Neural crest cell (in vitro differentiated cells): ENCODE data around the gene GPR55. TPM values are rescaled to one million over a fixed set of nuclear protein-coding genes. Genes with fewer than 3 reads are reported as not detected.

ENCODE experiments used
- DNase-seq: peaks from one replicate; pipeline ENCODE4 v3.0.0; 2021; ENCODE audit warnings: low read depth, mixed read lengths, low spot score
- H3K27ac Mint-ChIP-seq: one replicate; pipeline ENCODE4 v1.8.0; 2021; ENCODE audit warnings: mild to moderate bottlenecking, mixed read lengths; ENCODE audit not compliant: unreplicated experiment
- H3K27me3 Mint-ChIP-seq: 2 replicates; pipeline ENCODE4 v1.8.0; 2021; ENCODE audit warnings: low read depth, mild to moderate bottlenecking, mixed read lengths
- H3K36me3 Mint-ChIP-seq: 2 replicates; pipeline ENCODE4 v1.8.0; 2021; ENCODE audit warnings: low read depth, mild to moderate bottlenecking, mixed read lengths
- H3K4me1 Mint-ChIP-seq: 2 replicates; pipeline ENCODE4 v1.8.0; 2021; ENCODE audit warnings: mixed read lengths
- H3K4me3 Mint-ChIP-seq: one replicate; pipeline ENCODE4 v1.8.0; 2021; ENCODE audit warnings: mild to moderate bottlenecking, mixed read lengths
- H3K9me3 Mint-ChIP-seq: 2 replicates; pipeline ENCODE4 v1.8.0; 2021; ENCODE audit warnings: mixed read lengths
- CTCF ChIP-seq: fragments of 200-600 bp; sonication (generic); conservative IDR thresholded peaks from 2 replicates; pipeline ENCODE4 v1.5.0; 2021; ENCODE audit warnings: antibody characterized with exemption, mild to moderate bottlenecking
- total RNA-seq: library from RNA; stranded (reverse); gene quantifications from 2 replicates; pipeline ENCODE4 v1.2.1, GENCODE V29; 2021

GPR55 gene
- total RNA-seq, 1 donor from 2014 or later = not detected

GRCh38 chr2:230921806-230922595 is 3.0 kb downstream of the GPR55 start:
- Mint-ChIP-seq H3K4me1 (peaks cover 11% of the 10 kb centered on the region), H3K36me3 (no peaks in the 10 kb centered on the region), H3K27me3 (no peaks in the 10 kb centered on the region), H3K4me3 (no peak overlapping the region), H3K27ac (no peak overlapping the region), H3K9me3 (no peaks in the 10 kb centered on the region)
- DNase-seq = no peak
- no peak for TF ChIP-seq CTCF

DNA sequence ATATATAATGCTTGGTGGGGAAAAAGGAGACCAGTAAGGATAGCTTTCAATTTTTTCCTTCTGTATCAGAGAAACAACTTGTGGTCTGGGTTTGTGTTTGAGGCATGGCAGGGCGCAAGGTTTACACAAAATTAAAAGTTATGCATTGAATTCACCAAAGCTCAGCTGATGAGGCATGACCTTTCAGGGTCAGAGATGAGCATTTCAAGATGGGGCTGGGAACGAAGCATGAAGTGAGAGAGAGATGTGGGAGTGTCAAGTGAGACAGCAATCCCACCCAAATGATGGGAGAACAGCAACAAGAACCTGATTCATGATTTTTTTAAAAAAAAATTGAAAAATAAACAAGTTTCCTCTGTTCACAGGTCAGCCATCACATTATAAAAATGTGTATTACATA is 4.9 kb downstream of the GPR55 start:
- Mint-ChIP-seq H3K27ac (peak overlapping the region; percentile 76), H3K4me3 (no peak overlapping the region), H3K27me3 (no peaks in the 10 kb centered on the region), H3K36me3 (no peaks in the 10 kb centered on the region), H3K9me3 (no peaks in the 10 kb centered on the region), H3K4me1 (peaks cover 18% of the 10 kb centered on the region)
- no peak for DNase-seq
- no peak for TF ChIP-seq CTCF

- Mint-ChIP-seq H3K36me3 (no peaks in the 10 kb centered on the region), H3K27me3 (no peaks in the 10 kb centered on the region), H3K4me1 (peaks cover 23% of the 10 kb centered on the region), H3K27ac (no peak overlapping the region), H3K9me3 (no peaks in the 10 kb centered on the region), H3K4me3 (no peak overlapping the region)
- no peak for TF ChIP-seq CTCF
- DNase-seq = no peak
These were observed 5.4 kb downstream of the GPR55 start for GRCh38 chr2:230919681-230920080.

GRCh38 chr2:230919240-230919639 is 5.8 kb downstream of the GPR55 start:
- Mint-ChIP-seq H3K27me3 (no peaks in the 10 kb centered on the region), H3K4me3 (no peak overlapping the region), H3K36me3 (no peaks in the 10 kb centered on the region), H3K4me1 (peaks cover 25% of the 10 kb centered on the region), H3K9me3 (no peaks in the 10 kb centered on the region), H3K27ac (no peak overlapping the region)
- no peak for TF ChIP-seq CTCF
- DNase-seq = no peak

DNA sequence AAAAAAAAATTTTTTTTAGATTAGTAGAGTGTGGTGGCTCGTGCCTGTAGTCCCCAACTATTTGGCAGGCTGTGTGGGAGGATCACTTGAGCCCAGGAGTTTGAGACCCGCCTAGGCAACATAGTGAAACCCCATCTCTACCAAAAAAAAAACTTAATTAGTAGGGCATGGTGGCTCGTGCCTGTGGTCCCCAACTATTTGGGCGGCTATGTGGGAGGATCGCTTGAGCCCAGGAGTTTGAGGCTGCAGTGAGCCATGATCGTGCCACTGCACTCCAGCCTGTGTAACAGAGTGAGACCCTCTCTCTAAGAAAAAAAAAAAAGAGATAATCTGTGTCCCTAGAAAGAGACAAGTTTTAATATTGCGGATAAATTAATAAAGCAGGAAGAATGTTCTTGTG is 8.8 kb downstream of the GPR55 start:
- H3K36me3 Mint-ChIP-seq = no peaks in the 10 kb centered on the region
- no peaks in the 10 kb centered on the region for H3K27me3 Mint-ChIP-seq
- H3K9me3 Mint-ChIP-seq = no peaks in the 10 kb centered on the region
- no peak for TF ChIP-seq CTCF
- H3K27ac Mint-ChIP-seq = no peak overlapping the region
- H3K4me3 Mint-ChIP-seq = no peak overlapping the region
- DNase-seq = no peak
- peaks cover 20% of the 10 kb centered on the region for H3K4me1 Mint-ChIP-seq
